Osteoblast (primary cell): ENCODE measurements around the gene MAN1C1. TPM values are rescaled to one million over a fixed set of nuclear protein-coding genes. Genes with fewer than 3 reads are reported as not detected.
A peak's percentile ranks its signal among the peaks of the same experiment; 100 is the strongest.

Source experiments
- DNase-seq: peaks from one replicate; pipeline ENCODE4 v3.0.0; 2011; ENCODE audit warnings: low spot score, mixed read lengths; ENCODE audit not compliant: insufficient read length; ENCODE audit errors: missing footprints
- H2AFZ ChIP-seq: 2 replicates; pipeline ENCODE4 v1.6.0; 2011; ENCODE audit warnings: mild to moderate bottlenecking, low read length
- H3K27ac ChIP-seq: 2 replicates; pipeline ENCODE4 v1.5.1; 2011; ENCODE audit warnings: mild to moderate bottlenecking, low read depth, low read length, moderate library complexity
- H3K27me3 ChIP-seq: 2 replicates; pipeline ENCODE4 v1.6.0; 2012; ENCODE audit warnings: mild to moderate bottlenecking, control low read depth, inconsistent platforms, low read length, moderate library complexity; ENCODE audit not compliant: insufficient read depth
- H3K36me3 ChIP-seq: 2 replicates; pipeline ENCODE4 v1.5.1; 2011; ENCODE audit warnings: mild to moderate bottlenecking, low read length, control low read depth, moderate library complexity; ENCODE audit not compliant: insufficient read depth
- H3K4me1 ChIP-seq: 2 replicates; pipeline ENCODE4 v1.5.1; 2011; ENCODE audit warnings: mild to moderate bottlenecking, low read length, control low read depth, moderate library complexity; ENCODE audit not compliant: insufficient read depth
- H3K4me2 ChIP-seq: 2 replicates; pipeline ENCODE4 v1.6.0; 2011; ENCODE audit warnings: mild to moderate bottlenecking, low read length; ENCODE audit not compliant: insufficient read depth
- H3K4me3 ChIP-seq: fragments of 200-600 bp; sonication (generic); 3 replicates; pipeline ENCODE4 v1.5.1; 2012; ENCODE audit warnings: mild to moderate bottlenecking, low read length, inconsistent platforms; ENCODE audit not compliant: insufficient read depth
- H3K79me2 ChIP-seq: 2 replicates; pipeline ENCODE4 v1.6.0; 2012; ENCODE audit warnings: mild to moderate bottlenecking, low read length, control low read depth, inconsistent platforms; ENCODE audit not compliant: insufficient read depth
- H3K9me3 ChIP-seq: 2 replicates; pipeline ENCODE4 v1.5.1; 2011; ENCODE audit warnings: low read depth, low read length, control low read depth
- H4K20me1 ChIP-seq: 2 replicates; pipeline ENCODE4 v1.6.0; 2012; ENCODE audit warnings: mild to moderate bottlenecking, low read length, control low read depth; ENCODE audit not compliant: insufficient read depth
- total RNA-seq: library from RNA; depleted of rRNA; stranded (reverse); fragments of >200 nt; gene quantifications from 2 replicates; pipeline ENCODE4 v1.2.3, GENCODE V29; 2012
- TF ChIP-seq, protein P1 (sequence below): IDR thresholded peaks from 2 replicates; pipeline ENCODE4 v1.5.1; 2011; ENCODE audit warnings: mild to moderate bottlenecking, low read depth, low read length, moderate library complexity; ENCODE audit errors: extremely low read depth

MAN1C1 gene
- total RNA-seq, 1 donor, result 16.3 TPM

DNA sequence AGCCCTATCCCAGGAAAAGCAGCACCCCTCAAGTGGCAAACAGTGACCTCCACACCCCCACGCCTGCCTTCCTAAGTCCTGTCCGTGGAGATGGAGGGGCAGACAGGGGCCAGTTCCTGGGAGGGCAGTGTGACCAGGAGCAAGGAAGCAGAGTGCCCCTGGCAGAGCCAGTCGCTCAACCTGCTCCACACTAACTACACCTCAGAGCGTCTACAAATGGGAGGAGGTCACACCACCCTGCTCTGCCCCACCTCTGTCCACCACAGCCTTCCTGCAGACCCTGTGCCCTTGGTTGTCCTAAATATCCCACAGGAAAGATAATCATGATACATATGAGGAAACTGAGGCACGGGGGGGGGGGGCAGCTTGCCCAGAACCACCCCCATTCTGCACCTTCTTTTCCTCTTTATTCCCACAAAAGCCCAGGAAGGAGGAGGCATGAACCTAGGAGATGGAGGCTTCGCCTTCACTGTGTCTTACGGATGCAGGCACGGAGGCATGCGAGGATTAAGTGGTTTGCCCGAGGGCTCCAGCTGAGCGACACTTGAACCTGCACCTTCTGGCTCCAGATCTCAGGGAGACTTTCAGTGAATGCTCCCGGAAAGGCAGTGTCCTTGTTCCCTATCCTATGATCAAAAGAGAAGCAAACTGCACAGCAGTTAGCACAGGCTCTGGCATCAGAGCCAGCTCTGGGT lies 140.7 kb downstream of the MAN1C1 start:
- TF ChIP-seq, protein P1, sequence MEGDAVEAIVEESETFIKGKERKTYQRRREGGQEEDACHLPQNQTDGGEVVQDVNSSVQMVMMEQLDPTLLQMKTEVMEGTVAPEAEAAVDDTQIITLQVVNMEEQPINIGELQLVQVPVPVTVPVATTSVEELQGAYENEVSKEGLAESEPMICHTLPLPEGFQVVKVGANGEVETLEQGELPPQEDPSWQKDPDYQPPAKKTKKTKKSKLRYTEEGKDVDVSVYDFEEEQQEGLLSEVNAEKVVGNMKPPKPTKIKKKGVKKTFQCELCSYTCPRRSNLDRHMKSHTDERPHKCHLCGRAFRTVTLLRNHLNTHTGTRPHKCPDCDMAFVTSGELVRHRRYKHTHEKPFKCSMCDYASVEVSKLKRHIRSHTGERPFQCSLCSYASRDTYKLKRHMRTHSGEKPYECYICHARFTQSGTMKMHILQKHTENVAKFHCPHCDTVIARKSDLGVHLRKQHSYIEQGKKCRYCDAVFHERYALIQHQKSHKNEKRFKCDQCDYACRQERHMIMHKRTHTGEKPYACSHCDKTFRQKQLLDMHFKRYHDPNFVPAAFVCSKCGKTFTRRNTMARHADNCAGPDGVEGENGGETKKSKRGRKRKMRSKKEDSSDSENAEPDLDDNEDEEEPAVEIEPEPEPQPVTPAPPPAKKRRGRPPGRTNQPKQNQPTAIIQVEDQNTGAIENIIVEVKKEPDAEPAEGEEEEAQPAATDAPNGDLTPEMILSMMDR, result no peak
- Histone ChIP-seq H4K20me1 (no peaks in the 10 kb centered on the region), H3K36me3 (no peaks in the 10 kb centered on the region), H2AFZ (no peak overlapping the region), H3K4me1 (no peaks in the 10 kb centered on the region), H3K4me3 (no peak overlapping the region), H3K4me2 (no peak overlapping the region), H3K79me2 (no peaks in the 10 kb centered on the region), H3K9me3 (no peaks in the 10 kb centered on the region), H3K27ac (no peak overlapping the region), H3K27me3 (peaks cover 26% of the 10 kb centered on the region)
- DNase-seq, result peak; percentile 61

DNA sequence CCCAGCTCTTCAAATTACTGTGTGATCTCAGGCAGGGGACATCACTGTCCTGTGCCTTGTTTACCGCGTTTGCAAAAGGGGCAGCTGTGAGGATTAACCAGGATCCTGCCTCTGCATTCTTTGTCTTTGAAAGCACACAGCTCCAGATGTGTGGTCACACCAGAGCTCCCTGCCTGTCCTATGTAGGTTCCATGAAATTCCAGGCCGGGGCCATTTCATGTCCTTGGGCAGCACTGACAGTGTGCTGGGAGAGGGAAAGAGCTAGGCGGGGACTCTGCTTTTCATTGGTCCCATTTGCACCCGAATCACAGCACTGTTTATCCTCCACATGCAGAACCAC lies 141.2 kb downstream of the MAN1C1 start:
- Histone ChIP-seq H3K27me3 (peaks cover 26% of the 10 kb centered on the region), H4K20me1 (no peaks in the 10 kb centered on the region), H3K79me2 (no peaks in the 10 kb centered on the region), H3K9me3 (no peaks in the 10 kb centered on the region), H3K4me1 (no peaks in the 10 kb centered on the region), H2AFZ (no peak overlapping the region), H3K4me3 (no peak overlapping the region), H3K36me3 (no peaks in the 10 kb centered on the region), H3K27ac (no peak overlapping the region), H3K4me2 (no peak overlapping the region)
- TF ChIP-seq, protein P1, result no peak
- peak; percentile 58 for DNase-seq

DNA sequence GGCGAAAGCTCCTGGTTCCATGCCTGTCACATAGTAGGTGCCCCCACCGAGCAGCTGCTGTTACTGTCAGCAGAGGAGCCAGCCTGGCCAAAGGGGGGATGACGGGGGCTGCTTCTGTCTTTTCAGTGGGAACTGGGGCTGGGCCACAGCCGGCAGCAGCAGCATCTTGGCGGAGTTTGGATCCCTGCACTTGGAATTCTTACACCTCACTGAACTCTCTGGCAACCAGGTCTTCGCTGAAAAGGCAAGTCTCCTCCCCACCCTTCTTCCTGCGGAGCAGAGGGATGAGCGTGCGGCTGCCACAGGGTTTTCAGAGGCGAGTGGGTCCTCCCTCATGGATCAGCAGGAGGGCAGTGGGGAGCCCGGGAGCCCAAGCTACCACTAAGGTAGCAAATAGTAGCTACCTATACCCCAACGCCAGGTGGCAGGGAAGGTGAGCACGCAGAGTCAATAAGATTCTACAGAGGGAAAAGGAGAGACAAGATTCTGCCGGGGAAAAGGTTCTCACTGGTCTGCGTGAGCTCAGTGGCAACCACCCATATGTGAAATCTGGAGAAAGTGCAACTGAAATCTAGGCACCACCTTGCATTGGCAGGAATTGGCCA lies 142.0 kb downstream of the MAN1C1 start:
- no peak overlapping the region for H3K4me3 ChIP-seq
- no peaks in the 10 kb centered on the region for H3K36me3 ChIP-seq
- H4K20me1 ChIP-seq, result no peaks in the 10 kb centered on the region
- H3K27ac ChIP-seq, result no peak overlapping the region
- TF ChIP-seq, protein P1, result no peak
- no peak overlapping the region for H2AFZ ChIP-seq
- no peak overlapping the region for H3K4me2 ChIP-seq
- H3K27me3 ChIP-seq, result peaks cover 26% of the 10 kb centered on the region
- peak; percentile 48 for DNase-seq
- H3K9me3 ChIP-seq, result no peaks in the 10 kb centered on the region
- H3K4me1 ChIP-seq, result no peaks in the 10 kb centered on the region
- H3K79me2 ChIP-seq, result no peaks in the 10 kb centered on the region

DNA sequence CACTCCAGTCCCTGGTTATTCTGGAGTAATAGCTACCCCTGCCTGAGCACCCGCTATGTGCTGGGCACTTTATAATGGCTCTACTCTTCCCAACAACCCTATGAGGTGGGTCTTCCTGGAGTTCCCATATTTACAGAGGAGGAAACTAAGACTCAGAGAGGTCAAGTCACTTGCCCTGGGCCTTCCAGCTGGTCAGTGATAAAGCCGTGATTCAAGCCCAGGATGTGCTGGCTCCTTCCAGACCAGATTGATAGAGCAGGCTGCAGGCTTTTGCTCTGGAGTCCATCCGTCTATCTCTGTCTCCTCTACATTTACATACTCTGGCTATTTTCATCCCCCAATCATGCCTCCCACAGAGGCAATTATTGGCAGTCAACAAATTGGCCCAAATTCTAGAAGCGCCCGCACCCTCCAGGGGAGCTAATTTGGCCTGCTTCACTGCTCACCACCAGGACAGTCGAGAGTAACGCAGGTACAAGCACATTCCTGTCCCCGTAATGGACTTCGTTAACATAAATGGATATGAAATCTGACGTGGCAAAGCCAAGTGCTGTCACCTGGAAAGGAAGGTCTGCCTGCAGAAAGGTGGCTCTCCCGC lies 143.6 kb downstream of the MAN1C1 start:
- Histone ChIP-seq H4K20me1 (no peaks in the 10 kb centered on the region), H3K9me3 (no peaks in the 10 kb centered on the region), H3K4me1 (no peaks in the 10 kb centered on the region), H3K27ac (no peak overlapping the region), H3K36me3 (no peaks in the 10 kb centered on the region), H3K4me2 (no peak overlapping the region), H2AFZ (no peak overlapping the region), H3K79me2 (no peaks in the 10 kb centered on the region), H3K27me3 (peaks cover 23% of the 10 kb centered on the region), H3K4me3 (no peak overlapping the region)
- no peak for DNase-seq
- TF ChIP-seq, protein P1, result no peak
